ENCODE measurements around the gene NOP16. TPM values are rescaled to one million over a fixed set of nuclear protein-coding genes. Genes with fewer than 3 reads are reported as not detected.

The NOP16 gene
- total RNA-seq, 8 experiments from 2014 or later = 14.6 to 95.0 (median 22.7) TPM

DNA sequence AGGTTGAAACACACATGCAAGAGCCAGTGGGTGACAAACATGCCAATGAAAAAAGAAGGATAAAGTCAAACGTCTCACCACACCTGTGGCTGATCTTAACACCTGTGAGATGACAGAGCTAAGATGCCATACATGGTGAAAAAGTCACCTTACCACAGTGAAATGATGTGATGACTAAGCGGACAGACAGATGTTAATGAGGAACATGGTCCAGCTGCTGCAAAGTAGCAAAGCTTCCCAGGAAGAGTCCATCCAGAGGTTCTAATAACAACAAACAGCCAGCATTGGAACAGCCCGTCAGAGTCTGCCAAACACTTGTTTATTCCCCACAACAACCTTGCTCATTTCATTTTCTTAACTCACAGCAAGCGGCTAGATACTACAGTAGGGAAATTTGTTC lies 28.7 kb downstream of the NOP16 start:
- in situ Hi-C loops (cut with MboI; ENCODE audit: low pct_unique_long_range_greater_than_20kb in 2 of 9, low sequenced_read_pairs in 9 of 9, unreplicated experiment in 9 of 9) = no loop called here
- H3K4me3 ChIP-seq = no peak overlapping the region
- WGBS, 10 experiments = 54 to 100% (median 94%) methylated on average over 1 to 4 of the region's 4 CpGs; no CpG with 5 or more reads in 1 of the 10 experiments
- no peak for ATAC-seq (replicated peaks in 6 of 8)
- peaks cover 6 to 9% of the 10 kb centered on the region in 2 donors for H3K4me1 ChIP-seq (replicated peaks in 1 of 2)
- H3K27ac ChIP-seq = no peak overlapping the region

DNA sequence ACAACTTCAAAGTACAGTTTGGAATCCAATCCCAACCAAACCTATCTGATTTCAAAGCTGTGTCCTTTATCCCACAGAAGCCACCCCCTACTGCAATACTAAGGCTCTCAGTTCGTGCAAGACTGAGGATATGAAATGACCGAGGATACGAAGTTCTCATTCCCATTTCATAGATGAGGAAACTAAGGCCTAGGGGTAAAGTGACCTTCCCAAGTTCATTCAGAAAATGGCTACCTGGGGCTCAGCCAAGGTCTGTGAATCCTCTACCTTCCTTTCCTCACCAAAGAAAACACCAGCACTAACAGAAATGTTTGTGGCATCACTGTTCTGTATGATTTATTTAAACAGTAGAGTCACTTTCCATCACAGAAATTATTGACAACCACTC lies 32.2 kb downstream of the NOP16 start:
- peaks cover 6 to 9% of the 10 kb centered on the region in 2 donors for H3K4me1 ChIP-seq (replicated peaks in 1 of 2)
- in situ Hi-C loops (cut with MboI; ENCODE audit: low pct_unique_long_range_greater_than_20kb in 2 of 9, low sequenced_read_pairs in 9 of 9, unreplicated experiment in 9 of 9) = no loop called here
- ATAC-seq (replicated peaks in 6 of 8) = no peak
- no peak overlapping the region for H3K4me3 ChIP-seq
- H3K27ac ChIP-seq = no peak overlapping the region
- 82 to 100% (median 100%) methylated on average over 1 to 3 of the region's 3 CpGs; no CpG with 5 or more reads in 3 of the 10 experiments for WGBS, 10 experiments

DNA sequence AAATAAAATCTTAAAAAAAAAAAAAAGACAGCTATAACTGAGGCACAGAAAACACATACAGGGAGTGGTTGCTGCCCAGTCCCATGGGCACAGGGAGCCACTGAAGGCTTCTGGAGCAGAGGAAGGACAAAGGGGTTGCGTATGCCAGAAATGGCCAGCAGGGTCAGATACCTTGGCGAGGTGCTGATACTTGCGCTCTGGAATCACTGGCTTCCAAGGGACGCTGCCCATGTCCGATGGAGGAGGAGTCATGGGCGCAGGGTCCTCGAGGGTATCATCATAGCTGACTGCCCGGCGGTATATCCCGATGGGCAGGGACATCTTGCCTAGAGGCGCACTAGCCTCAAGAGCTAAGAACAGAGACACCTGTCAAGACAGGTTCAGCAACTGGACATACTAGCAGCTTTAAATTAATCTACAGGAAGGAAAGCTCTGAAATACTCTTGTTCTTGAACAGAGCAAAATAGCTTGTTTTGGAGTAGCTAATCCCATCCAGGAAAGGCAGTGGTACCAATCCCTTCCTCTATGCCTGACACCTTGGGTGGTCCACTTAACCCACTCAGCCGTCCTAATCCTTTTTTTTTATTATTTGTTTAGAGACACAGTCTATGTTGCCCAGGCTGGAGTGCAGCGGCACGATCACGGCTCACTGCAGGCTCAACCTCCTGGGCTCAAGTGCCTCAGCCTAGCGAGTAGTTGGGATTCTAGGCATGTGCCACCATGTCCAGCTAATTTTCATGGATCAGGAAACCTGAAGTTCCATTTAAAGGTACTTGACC lies 32.8 kb downstream of the NOP16 start:
- 87 to 100% (median 94%) methylated on average over 2 to 13 of the region's 16 CpGs; no CpG with 5 or more reads in 3 of the 10 experiments for whole genome bisulfite sequencing, 10 experiments
- ATAC-seq (replicated peaks in 6 of 8) = no peak
- H3K4me3 ChIP-seq = no peak overlapping the region
- peaks cover 6 to 8% of the 10 kb centered on the region in 2 donors for H3K4me1 ChIP-seq (replicated peaks in 1 of 2)
- no peak overlapping the region for H3K27ac ChIP-seq
- in situ Hi-C loops (cut with MboI; ENCODE audit: low pct_unique_long_range_greater_than_20kb in 2 of 9, low sequenced_read_pairs in 9 of 9, unreplicated experiment in 9 of 9) = no loop called here

DNA sequence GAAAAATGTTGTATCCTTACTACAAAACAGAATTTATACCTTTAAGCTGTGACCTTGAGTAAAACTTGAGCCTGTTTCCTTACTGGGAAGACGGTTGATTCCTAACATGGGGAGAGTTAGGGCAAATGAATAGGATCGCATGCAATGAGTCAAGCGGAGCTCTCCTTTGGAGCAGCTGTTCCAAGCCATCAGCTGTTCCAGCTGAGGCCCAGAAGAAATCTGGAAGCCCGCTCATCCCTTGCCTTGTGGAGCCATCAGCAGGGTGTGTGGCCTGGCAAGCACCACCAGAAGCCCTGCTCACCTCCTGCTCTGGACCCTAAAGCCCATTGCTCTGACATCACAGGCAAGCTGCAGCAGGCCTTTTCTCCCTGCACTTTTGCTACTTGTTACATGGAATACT lies 34.9 kb downstream of the NOP16 start:
- 60 to 100% (median 94%) methylated on average over 1 to 4 of the region's 4 CpGs; no CpG with 5 or more reads in 1 of the 10 experiments for WGBS, 10 experiments
- Histone ChIP-seq H3K4me3 (no peak overlapping the region), H3K27ac (no peak overlapping the region), H3K4me1 (replicated peaks in 1 of 2) (no peaks in the 10 kb centered on the region)
- ATAC-seq (replicated peaks in 6 of 8) = no peak
- in situ Hi-C loops (cut with MboI; ENCODE audit: low pct_unique_long_range_greater_than_20kb in 2 of 9, low sequenced_read_pairs in 9 of 9, unreplicated experiment in 9 of 9) = no loop called here

DNA sequence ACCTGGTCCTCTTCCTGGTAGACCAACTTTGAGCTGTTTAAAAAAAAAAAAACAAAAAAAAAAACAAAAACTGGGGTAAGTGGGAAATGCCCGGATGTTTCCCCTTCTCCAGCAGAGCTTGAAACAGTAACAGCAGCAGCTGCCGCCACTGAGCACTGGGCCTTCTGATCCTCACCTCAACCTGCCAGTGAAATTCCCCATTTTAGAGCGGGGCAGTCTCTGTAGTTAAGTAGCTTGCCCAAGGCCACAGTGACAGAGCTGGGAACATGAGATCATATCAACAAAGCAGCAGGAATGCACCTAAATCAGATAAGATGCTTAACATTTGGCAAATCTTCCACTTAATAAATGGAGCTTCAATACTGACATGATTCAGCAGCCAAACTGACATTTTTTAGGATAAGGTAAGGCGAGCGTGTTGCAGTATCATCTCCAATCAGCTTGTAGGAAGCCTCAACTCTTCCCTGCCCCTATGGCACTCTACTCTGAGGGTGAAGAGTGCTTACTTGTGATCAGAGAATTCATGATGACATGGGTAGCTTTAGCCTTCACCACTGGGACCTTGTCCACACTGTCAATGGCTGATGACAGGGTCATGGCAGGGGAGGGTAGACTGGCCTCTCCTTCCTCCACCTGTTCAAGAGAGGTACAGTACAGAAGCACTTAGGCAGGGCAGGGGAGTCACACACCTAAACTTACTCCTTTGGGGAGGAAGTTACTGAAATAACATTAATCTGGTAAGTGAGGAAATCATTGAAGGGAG lies 36.1 kb downstream of the NOP16 start:
- no peak overlapping the region for H3K4me3 ChIP-seq
- no peak overlapping the region for H3K27ac ChIP-seq
- ATAC-seq (replicated peaks in 6 of 8) = no peak
- in situ Hi-C loops (cut with MboI; ENCODE audit: low pct_unique_long_range_greater_than_20kb in 2 of 9, low sequenced_read_pairs in 9 of 9, unreplicated experiment in 9 of 9) = no loop called here
- no peaks in the 10 kb centered on the region for H3K4me1 ChIP-seq (replicated peaks in 1 of 2)
- 87 to 100% (median 99%) methylated on average over 1 to 5 of the region's 5 CpGs; no CpG with 5 or more reads in 2 of the 10 experiments for WGBS, 10 experiments

DNA sequence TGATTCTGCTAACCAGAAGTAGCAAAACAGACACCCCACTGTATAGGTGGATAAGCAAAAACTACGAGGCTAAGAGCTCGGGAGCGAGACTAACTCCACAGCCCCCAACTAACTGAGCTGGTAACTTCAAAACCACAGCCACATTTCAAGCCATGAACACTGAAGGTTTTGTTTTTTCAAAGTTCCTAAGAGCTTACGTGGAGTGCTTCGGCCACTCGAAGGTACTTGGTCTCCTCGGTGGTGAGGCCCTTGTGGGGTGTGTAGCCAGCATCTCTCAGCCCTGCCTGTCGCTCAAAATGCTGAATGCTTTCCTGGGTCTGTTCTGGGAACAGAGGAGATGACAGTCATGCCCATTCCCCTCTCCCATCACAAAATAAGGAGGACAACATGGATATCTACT lies 38.0 kb downstream of the NOP16 start:
- H3K4me3 ChIP-seq = no peak overlapping the region
- H3K27ac ChIP-seq = no peak overlapping the region
- in situ Hi-C loops (cut with MboI; ENCODE audit: low pct_unique_long_range_greater_than_20kb in 2 of 9, low sequenced_read_pairs in 9 of 9, unreplicated experiment in 9 of 9) = no loop called here
- H3K4me1 ChIP-seq (replicated peaks in 1 of 2) = no peaks in the 10 kb centered on the region
- 85 to 100% (median 96%) methylated on average over 1 to 8 of the region's 8 CpGs; no CpG with 5 or more reads in 1 of the 10 experiments for WGBS, 10 experiments
- ATAC-seq (replicated peaks in 6 of 8) = no peak

DNA sequence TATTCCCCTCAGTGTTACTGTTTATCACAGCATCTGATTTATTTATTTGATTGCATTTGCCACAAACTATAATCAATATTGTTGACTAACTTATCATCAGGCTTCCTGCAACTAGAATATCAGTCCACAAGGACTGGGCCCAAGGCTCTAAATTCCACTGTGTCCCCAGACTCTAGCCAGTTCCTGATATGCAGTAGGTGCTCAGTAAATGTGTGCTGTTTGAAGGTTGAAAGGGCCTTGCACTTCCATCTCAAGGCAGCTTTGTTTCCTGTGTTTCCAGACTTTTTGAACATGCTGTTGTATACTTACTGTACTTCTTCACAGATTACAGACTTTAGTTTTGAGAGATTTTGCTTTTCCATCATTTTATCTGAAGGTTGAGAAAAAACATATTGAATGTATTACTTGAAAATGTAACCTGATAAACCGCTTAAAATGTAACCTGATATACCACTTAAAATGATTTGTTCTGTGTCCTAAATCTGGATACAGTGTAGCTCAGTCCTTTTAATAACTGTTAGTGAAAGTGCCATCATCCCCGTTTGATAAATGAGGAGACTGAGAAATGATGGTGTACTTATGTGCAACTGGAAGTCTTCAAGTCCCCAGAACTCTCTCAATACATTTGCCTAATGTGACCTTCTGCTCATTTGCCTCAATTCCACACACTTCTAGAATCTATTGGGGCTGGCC lies 45.5 kb downstream of the NOP16 start:
- 0 to 100% (median 80%) methylated on average over 1 to 2 of the region's 2 CpGs; no CpG with 5 or more reads in 1 of the 10 experiments for WGBS, 10 experiments
- in situ Hi-C loops (cut with MboI; ENCODE audit: low pct_unique_long_range_greater_than_20kb in 2 of 9, low sequenced_read_pairs in 9 of 9, unreplicated experiment in 9 of 9) = no loop called here
- ATAC-seq (replicated peaks in 6 of 8) = no peak
- no peak overlapping the region for H3K4me3 ChIP-seq
- H3K27ac ChIP-seq = no peak overlapping the region
- no peaks in the 10 kb centered on the region for H3K4me1 ChIP-seq (replicated peaks in 1 of 2)

DNA sequence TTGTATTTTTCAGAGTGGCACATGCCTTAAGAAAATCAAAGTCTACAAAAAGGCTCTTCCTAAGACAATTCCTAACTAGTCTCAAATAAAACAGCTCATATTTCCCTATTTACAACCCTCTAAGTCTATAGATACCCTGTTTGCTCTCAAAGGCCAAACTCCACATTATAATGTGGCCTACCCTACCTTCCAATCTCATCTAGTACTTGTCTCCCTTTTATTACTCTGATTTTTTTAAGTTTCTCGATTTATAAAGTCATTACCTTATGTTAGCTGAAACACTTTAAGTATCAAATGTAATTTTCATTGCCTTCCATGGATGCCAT lies 46.3 kb downstream of the NOP16 start:
- no peak for ATAC-seq (replicated peaks in 6 of 8)
- in situ Hi-C loops (cut with MboI; ENCODE audit: low pct_unique_long_range_greater_than_20kb in 2 of 9, low sequenced_read_pairs in 9 of 9, unreplicated experiment in 9 of 9) = no loop called here

DNA sequence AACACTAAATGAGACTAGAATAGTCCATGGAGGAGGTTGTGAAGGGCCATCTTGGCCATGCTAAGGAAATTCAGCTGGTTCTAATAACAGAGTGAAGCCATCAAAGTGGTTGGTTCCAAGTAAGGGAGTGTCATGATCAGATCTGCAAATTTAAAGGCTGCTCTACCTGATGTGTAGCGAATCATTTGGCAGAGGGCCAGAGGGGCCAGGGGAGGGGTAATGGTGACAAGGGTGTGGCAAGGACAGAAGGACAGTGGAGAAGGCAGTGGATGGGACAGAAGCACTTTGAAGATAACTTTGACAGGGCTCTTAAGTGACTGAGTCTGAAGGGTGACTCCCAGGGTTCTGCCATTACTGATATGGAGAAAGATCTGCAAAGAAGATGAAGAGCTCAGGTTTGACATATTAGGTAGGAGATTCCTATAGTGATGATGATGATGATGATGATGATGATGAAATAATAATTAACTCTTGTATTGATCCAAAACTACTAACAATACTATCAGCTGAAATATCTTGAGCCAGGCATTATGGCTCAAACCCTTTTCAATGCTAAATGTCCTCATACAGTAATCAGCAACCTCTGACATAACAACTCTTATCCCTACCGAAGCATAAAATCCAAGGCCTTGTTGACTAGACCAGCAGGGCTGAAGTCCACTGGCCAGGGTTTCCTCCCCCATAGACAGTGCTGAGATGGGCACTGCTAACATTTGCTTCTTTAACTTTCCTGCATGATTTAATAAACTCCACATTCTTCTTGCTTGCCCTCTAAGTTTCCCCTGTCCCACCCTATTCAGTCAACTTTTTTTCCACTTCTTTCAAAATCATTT lies 46.9 kb downstream of the NOP16 start:
- no peak for ATAC-seq (replicated peaks in 6 of 8)
- Histone ChIP-seq H3K4me1 (replicated peaks in 1 of 2) (no peaks in the 10 kb centered on the region), H3K27ac (no peak overlapping the region), H3K4me3 (no peak overlapping the region)
- in situ Hi-C loops (cut with MboI; ENCODE audit: low pct_unique_long_range_greater_than_20kb in 2 of 9, low sequenced_read_pairs in 9 of 9, unreplicated experiment in 9 of 9) = no loop called here
- WGBS, 10 experiments = 25 to 100% (median 80%) methylated on average over 1 to 2 of the region's 2 CpGs; no CpG with 5 or more reads in 1 of the 10 experiments

More for the DNA sequence above, 46.3 kb downstream of the NOP16 start:
- no peak overlapping the region for H3K27ac ChIP-seq
- H3K4me1 ChIP-seq (replicated peaks in 1 of 2) = no peaks in the 10 kb centered on the region
- H3K4me3 ChIP-seq = no peak overlapping the region
- WGBS, 10 experiments = 75 to 100% (median 100%) methylated on average over 1 of the region's 1 CpG; no CpG with 5 or more reads in 1 of the 10 experiments

DNA sequence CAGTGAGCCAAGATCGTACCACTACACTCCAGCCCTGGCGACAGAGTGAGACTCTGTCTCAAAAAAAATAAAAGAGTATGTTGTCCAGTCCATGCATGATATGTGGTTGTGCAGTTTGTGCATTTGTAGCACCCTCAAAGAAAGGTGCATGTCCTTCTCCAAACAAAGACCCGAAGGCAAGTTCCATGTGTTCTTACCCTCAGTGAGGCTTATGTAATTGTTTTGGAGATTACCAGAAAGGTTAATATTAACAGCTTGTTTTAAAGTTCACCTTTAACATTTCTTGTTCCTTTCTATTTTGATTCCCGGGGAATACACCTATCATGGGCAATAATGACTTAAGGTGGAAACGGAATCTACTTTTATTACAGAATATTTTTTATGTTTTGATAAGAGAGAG lies 49.1 kb downstream of the NOP16 start:
- 80 to 100% (median 89%) methylated on average over 1 to 5 of the region's 5 CpGs; no CpG with 5 or more reads in 1 of the 10 experiments for WGBS, 10 experiments
- no peak overlapping the region for H3K4me3 ChIP-seq

DNA sequence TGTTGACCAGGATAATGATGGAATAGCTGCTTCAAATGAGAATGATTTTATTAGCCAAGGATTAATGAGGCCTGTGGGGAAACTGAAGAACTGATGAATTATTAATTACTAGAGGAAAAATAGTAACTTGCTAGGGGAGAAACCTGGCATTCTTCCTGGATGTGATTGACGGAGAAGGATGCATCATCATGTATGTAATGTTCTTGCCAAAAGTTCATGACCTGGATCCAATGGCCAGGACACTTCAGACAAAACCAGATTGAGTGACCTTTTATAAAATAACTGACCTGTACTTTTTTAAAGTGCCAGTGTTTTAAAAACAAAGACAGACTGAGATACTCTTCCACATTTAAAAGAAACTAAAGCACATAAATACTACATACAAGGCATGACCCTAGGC lies 50.5 kb downstream of the NOP16 start:
- H3K4me3 ChIP-seq = no peak overlapping the region
- WGBS, 10 experiments = 57 to 100% (median 83%) methylated on average over 1 of the region's 1 CpG; no CpG with 5 or more reads in 3 of the 10 experiments
- ATAC-seq (replicated peaks in 6 of 8) = no peak
- in situ Hi-C loops (cut with MboI; ENCODE audit: low pct_unique_long_range_greater_than_20kb in 2 of 9, low sequenced_read_pairs in 9 of 9, unreplicated experiment in 9 of 9) = no loop called here
- H3K4me1 ChIP-seq (replicated peaks in 1 of 2) = no peaks in the 10 kb centered on the region
- no peak overlapping the region for H3K27ac ChIP-seq

More for the DNA sequence above, 49.1 kb downstream of the NOP16 start:
- H3K4me1 ChIP-seq (replicated peaks in 1 of 2) = no peaks in the 10 kb centered on the region
- no peak for ATAC-seq (replicated peaks in 6 of 8)
- in situ Hi-C loops (cut with MboI; ENCODE audit: low pct_unique_long_range_greater_than_20kb in 2 of 9, low sequenced_read_pairs in 9 of 9, unreplicated experiment in 9 of 9) = no loop called here
- no peak overlapping the region for H3K27ac ChIP-seq

DNA sequence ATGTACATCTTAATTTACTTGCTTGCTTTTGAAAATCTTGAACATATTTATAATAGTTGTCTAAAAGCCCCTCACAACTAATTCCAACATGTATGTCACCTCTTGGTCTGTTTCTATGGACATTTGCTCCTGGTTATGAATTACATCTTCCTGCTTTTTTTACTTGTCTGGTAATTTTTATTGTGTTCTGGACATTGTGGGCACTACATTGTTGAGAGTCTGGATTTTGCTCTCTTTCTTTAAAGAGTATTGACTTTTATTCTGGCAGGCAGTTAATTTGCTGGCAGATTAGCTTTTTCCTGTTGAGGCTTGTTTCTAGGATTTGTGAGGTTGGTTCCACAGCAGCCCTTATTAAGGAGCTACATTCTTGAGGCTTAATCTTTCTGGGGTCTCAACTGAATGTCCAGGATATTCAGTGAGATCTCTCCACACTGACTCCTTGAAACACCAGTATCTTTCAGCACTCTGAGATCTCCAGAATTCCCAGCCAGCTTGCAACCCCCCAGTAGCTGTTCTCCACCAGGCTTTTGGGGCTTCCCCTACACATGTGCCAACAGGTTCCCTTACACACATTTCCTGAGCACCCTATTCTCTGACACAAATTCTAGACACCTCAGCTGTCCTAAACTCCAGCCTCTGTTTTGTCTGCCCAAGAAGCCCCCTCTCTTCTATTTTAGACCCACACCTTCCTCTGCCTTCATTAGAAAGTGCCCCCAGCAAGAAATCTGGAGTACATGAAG lies 54.2 kb downstream of the NOP16 start:
- in situ Hi-C loops (cut with MboI; ENCODE audit: low pct_unique_long_range_greater_than_20kb in 2 of 9, low sequenced_read_pairs in 9 of 9, unreplicated experiment in 9 of 9) = no loop called here
- no peak overlapping the region for H3K27ac ChIP-seq
- no peaks in the 10 kb centered on the region for H3K4me1 ChIP-seq (replicated peaks in 1 of 2)
- H3K4me3 ChIP-seq = no peak overlapping the region
- ATAC-seq (replicated peaks in 6 of 8) = no peak

Data from motor neuron (in vitro differentiated cells).